ENCODE results near the gene RWDD2A.

Gene RWDD2A

GRCh38 chr6:83198486-83199172 is 5.5 kb downstream of the RWDD2A start:
- Histone ChIP-seq H3K9ac (ENCODE audit: low read depth in 1 of 2, low read length in 2 of 2) (no peak overlapping the region), H3K27me3 (ENCODE audit: control insufficient read depth in 1 of 2, insufficient read depth in 2 of 2, low read length in 2 of 2) (no peaks in the 10 kb centered on the region), H3K9me3 (ENCODE audit: control insufficient read depth in 1 of 2, low read length in 2 of 2) (no peaks in the 10 kb centered on the region), H3K4me1 (ENCODE audit: control insufficient read depth in 1 of 2, insufficient read depth in 2 of 2, low read length in 2 of 2) (peaks cover 4 to 6% of the 10 kb centered on the region in 2 donors), H3K4me3 (ENCODE audit: low read depth in 1 of 2, low read length in 2 of 2) (no peak overlapping the region), H3K27ac (ENCODE audit: low read depth, low read length) (no peak overlapping the region), H3K36me3 (ENCODE audit: control insufficient read depth in 1 of 2, insufficient read depth in 2 of 2, low read length in 2 of 2) (peaks cover 5% of the 10 kb centered on the region in 2 donors)

GRCh38 chr6:83199173-83199862 is 6.2 kb downstream of the RWDD2A start:
- H3K9ac ChIP-seq (ENCODE audit: low read depth in 1 of 2, low read length in 2 of 2) = no peak overlapping the region
- no peak overlapping the region for H3K27ac ChIP-seq (ENCODE audit: low read depth, low read length)
- H3K4me1 ChIP-seq (ENCODE audit: control insufficient read depth in 1 of 2, insufficient read depth in 2 of 2, low read length in 2 of 2) = peaks cover 2 to 3% of the 10 kb centered on the region in 2 donors
- H3K9me3 ChIP-seq (ENCODE audit: control insufficient read depth in 1 of 2, low read length in 2 of 2) = no peaks in the 10 kb centered on the region
- H3K36me3 ChIP-seq (ENCODE audit: control insufficient read depth in 1 of 2, insufficient read depth in 2 of 2, low read length in 2 of 2) = peaks cover 5% of the 10 kb centered on the region in 2 donors
- H3K4me3 ChIP-seq (ENCODE audit: low read depth in 1 of 2, low read length in 2 of 2) = no peak overlapping the region
- no peaks in the 10 kb centered on the region for H3K27me3 ChIP-seq (ENCODE audit: control insufficient read depth in 1 of 2, insufficient read depth in 2 of 2, low read length in 2 of 2)

DNA sequence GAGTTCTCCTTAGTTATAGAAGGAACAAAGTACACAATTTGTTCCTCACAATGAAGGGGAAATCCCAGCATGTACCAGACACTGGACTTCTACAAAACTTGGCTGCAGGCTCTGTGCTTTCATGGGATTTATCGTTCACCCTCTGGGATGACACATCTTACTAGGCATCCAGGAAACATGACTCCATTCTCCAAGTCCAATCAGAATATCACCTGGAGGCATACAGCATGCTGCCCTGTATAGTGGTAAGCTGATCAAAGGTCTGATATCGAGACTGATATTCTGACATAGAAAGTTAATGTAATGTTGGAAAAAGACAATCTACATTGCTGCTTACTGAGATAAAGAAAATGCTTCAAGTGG is 6.7 kb downstream of the RWDD2A start:
- peaks cover 5% of the 10 kb centered on the region in 2 donors for H3K36me3 ChIP-seq (ENCODE audit: control insufficient read depth in 1 of 2, insufficient read depth in 2 of 2, low read length in 2 of 2)
- no peak overlapping the region for H3K4me3 ChIP-seq (ENCODE audit: low read depth in 1 of 2, low read length in 2 of 2)
- H3K9ac ChIP-seq (ENCODE audit: low read depth in 1 of 2, low read length in 2 of 2) = no peak overlapping the region
- no peaks in the 10 kb centered on the region for H3K4me1 ChIP-seq (ENCODE audit: control insufficient read depth in 1 of 2, insufficient read depth in 2 of 2, low read length in 2 of 2)
- H3K9me3 ChIP-seq (ENCODE audit: control insufficient read depth in 1 of 2, low read length in 2 of 2) = no peaks in the 10 kb centered on the region
- H3K27ac ChIP-seq (ENCODE audit: low read depth, low read length) = no peak overlapping the region
- H3K27me3 ChIP-seq (ENCODE audit: control insufficient read depth in 1 of 2, insufficient read depth in 2 of 2, low read length in 2 of 2) = no peaks in the 10 kb centered on the region

DNA sequence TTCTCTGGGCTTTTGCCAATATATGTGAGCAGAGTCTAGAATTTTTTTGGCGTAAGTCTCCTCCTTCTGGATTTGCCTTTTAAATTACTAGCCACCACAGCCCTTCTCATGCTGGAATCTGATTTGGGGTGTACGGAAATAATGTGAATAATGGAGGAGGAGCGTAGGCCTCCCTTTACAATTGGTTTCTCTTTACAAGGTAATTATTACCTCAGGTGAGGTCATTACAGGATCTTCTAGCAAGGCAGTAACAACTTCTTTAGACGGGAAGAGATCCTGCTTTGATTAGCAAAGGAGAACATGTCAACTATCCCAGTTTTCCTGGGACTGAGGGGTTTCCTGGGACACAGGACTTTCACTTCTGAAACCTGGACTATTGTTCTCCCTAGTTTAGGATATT is 8.9 kb downstream of the RWDD2A start:
- Histone ChIP-seq H3K27me3 (ENCODE audit: control insufficient read depth in 1 of 2, insufficient read depth in 2 of 2, low read length in 2 of 2) (no peaks in the 10 kb centered on the region), H3K9ac (ENCODE audit: low read depth in 1 of 2, low read length in 2 of 2) (no peak overlapping the region), H3K36me3 (ENCODE audit: control insufficient read depth in 1 of 2, insufficient read depth in 2 of 2, low read length in 2 of 2) (peaks cover 0 to 5% of the 10 kb centered on the region in 2 donors), H3K4me1 (ENCODE audit: control insufficient read depth in 1 of 2, insufficient read depth in 2 of 2, low read length in 2 of 2) (no peaks in the 10 kb centered on the region), H3K9me3 (ENCODE audit: control insufficient read depth in 1 of 2, low read length in 2 of 2) (no peaks in the 10 kb centered on the region), H3K27ac (ENCODE audit: low read depth, low read length) (no peak overlapping the region), H3K4me3 (ENCODE audit: low read depth in 1 of 2, low read length in 2 of 2) (no peak overlapping the region)

GRCh38 chr6:83215131-83216047 is 22.2 kb downstream of the RWDD2A start:
- Histone ChIP-seq H3K4me1 (ENCODE audit: control insufficient read depth in 1 of 2, insufficient read depth in 2 of 2, low read length in 2 of 2) (no peaks in the 10 kb centered on the region), H3K27me3 (ENCODE audit: control insufficient read depth in 1 of 2, insufficient read depth in 2 of 2, low read length in 2 of 2) (no peaks in the 10 kb centered on the region), H3K9me3 (ENCODE audit: control insufficient read depth in 1 of 2, low read length in 2 of 2) (no peaks in the 10 kb centered on the region), H3K9ac (ENCODE audit: low read depth in 1 of 2, low read length in 2 of 2) (no peak overlapping the region), H3K27ac (ENCODE audit: low read depth, low read length) (no peak overlapping the region), H3K36me3 (ENCODE audit: control insufficient read depth in 1 of 2, insufficient read depth in 2 of 2, low read length in 2 of 2) (peaks cover 3 to 11% of the 10 kb centered on the region in 2 donors), H3K4me3 (ENCODE audit: low read depth in 1 of 2, low read length in 2 of 2) (no peak overlapping the region)

GRCh38 chr6:83216806-83217205 is 23.6 kb downstream of the RWDD2A start:
- H3K9ac ChIP-seq (ENCODE audit: low read depth in 1 of 2, low read length in 2 of 2) = no peak overlapping the region
- no peaks in the 10 kb centered on the region for H3K4me1 ChIP-seq (ENCODE audit: control insufficient read depth in 1 of 2, insufficient read depth in 2 of 2, low read length in 2 of 2)
- H3K36me3 ChIP-seq (ENCODE audit: control insufficient read depth in 1 of 2, insufficient read depth in 2 of 2, low read length in 2 of 2) = peaks cover 0 to 15% of the 10 kb centered on the region in 2 donors
- H3K27ac ChIP-seq (ENCODE audit: low read depth, low read length) = no peak overlapping the region
- H3K4me3 ChIP-seq (ENCODE audit: low read depth in 1 of 2, low read length in 2 of 2) = no peak overlapping the region
- H3K9me3 ChIP-seq (ENCODE audit: control insufficient read depth in 1 of 2, low read length in 2 of 2) = no peaks in the 10 kb centered on the region
- H3K27me3 ChIP-seq (ENCODE audit: control insufficient read depth in 1 of 2, insufficient read depth in 2 of 2, low read length in 2 of 2) = no peaks in the 10 kb centered on the region

DNA sequence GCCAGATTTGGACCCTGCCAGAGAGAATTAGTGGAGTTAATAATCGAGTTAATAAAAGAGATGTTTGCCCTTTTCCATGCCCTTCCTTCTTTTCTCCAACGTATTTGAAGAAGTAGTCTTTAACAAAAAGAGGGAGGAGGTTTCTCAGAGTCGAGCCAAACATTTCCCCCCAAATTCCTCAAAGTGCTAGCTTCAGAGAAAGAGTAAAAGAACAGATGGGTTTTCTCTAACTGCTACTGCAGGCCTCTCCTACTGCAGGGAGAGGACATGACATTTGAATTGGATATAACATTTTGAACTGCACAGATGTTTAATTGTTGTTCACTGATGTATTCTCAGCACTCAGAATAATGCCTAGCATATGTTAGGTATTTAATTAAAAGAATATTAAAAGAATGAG is 25.5 kb downstream of the RWDD2A start:
- Histone ChIP-seq H3K4me3 (ENCODE audit: low read depth in 1 of 2, low read length in 2 of 2) (no peak overlapping the region), H3K27ac (ENCODE audit: low read depth, low read length) (no peak overlapping the region), H3K9me3 (ENCODE audit: control insufficient read depth in 1 of 2, low read length in 2 of 2) (no peaks in the 10 kb centered on the region), H3K27me3 (ENCODE audit: control insufficient read depth in 1 of 2, insufficient read depth in 2 of 2, low read length in 2 of 2) (no peaks in the 10 kb centered on the region), H3K36me3 (ENCODE audit: control insufficient read depth in 1 of 2, insufficient read depth in 2 of 2, low read length in 2 of 2) (peaks cover 0 to 21% of the 10 kb centered on the region in 2 donors), H3K9ac (ENCODE audit: low read depth in 1 of 2, low read length in 2 of 2) (no peak overlapping the region), H3K4me1 (ENCODE audit: control insufficient read depth in 1 of 2, insufficient read depth in 2 of 2, low read length in 2 of 2) (no peaks in the 10 kb centered on the region)

DNA sequence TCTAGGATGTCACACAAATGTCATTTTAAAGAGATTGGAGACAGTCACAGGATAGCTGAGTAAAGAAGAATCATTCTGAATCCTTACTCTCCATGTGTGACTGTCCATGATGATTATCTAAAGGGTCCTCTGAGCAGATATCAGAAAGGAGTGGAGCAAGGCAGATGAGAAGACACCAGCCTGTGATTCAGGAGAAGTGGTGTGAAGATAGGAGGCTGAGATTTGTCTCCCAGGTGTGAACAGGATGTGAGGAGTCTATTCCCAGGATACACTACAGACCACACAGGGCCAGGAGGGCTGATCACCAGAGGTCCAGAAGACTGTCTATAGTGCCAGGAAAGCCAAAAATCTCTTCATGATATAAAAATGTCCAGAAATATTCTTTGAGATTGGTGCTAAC is 27.0 kb downstream of the RWDD2A start:
- Histone ChIP-seq H3K4me3 (ENCODE audit: low read depth in 1 of 2, low read length in 2 of 2) (no peak overlapping the region), H3K4me1 (ENCODE audit: control insufficient read depth in 1 of 2, insufficient read depth in 2 of 2, low read length in 2 of 2) (no peaks in the 10 kb centered on the region), H3K9ac (ENCODE audit: low read depth in 1 of 2, low read length in 2 of 2) (no peak overlapping the region), H3K27ac (ENCODE audit: low read depth, low read length) (no peak overlapping the region), H3K9me3 (ENCODE audit: control insufficient read depth in 1 of 2, low read length in 2 of 2) (no peaks in the 10 kb centered on the region), H3K27me3 (ENCODE audit: control insufficient read depth in 1 of 2, insufficient read depth in 2 of 2, low read length in 2 of 2) (no peaks in the 10 kb centered on the region), H3K36me3 (ENCODE audit: control insufficient read depth in 1 of 2, insufficient read depth in 2 of 2, low read length in 2 of 2) (peaks cover 0 to 21% of the 10 kb centered on the region in 2 donors)

DNA sequence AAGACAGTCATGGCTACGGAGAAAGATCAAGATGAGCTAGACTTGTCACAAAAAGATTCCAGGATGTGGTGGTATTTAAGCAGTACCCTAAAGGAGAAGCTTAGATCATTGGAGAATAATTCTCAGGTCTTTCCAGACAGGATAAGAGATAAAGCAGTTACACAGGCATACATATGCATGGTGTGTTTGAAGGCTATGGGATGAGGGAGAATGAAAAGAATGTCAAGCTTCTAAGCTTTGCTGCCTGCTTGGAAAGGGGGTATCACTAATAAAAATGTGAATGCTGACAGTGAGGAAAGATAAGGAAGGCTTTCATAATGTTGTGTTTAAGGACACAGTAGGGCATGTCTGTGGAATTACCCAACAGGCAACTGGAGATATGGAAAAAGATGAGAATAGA is 28.1 kb downstream of the RWDD2A start:
- H3K36me3 ChIP-seq (ENCODE audit: control insufficient read depth in 1 of 2, insufficient read depth in 2 of 2, low read length in 2 of 2) = peaks cover 0 to 21% of the 10 kb centered on the region in 2 donors

More for the DNA sequence above, 28.1 kb downstream of the RWDD2A start:
- no peaks in the 10 kb centered on the region for H3K27me3 ChIP-seq (ENCODE audit: control insufficient read depth in 1 of 2, insufficient read depth in 2 of 2, low read length in 2 of 2)
- H3K9ac ChIP-seq (ENCODE audit: low read depth in 1 of 2, low read length in 2 of 2) = no peak overlapping the region
- H3K27ac ChIP-seq (ENCODE audit: low read depth, low read length) = no peak overlapping the region
- no peaks in the 10 kb centered on the region for H3K4me1 ChIP-seq (ENCODE audit: control insufficient read depth in 1 of 2, insufficient read depth in 2 of 2, low read length in 2 of 2)
- H3K4me3 ChIP-seq (ENCODE audit: low read depth in 1 of 2, low read length in 2 of 2) = no peak overlapping the region
- no peaks in the 10 kb centered on the region for H3K9me3 ChIP-seq (ENCODE audit: control insufficient read depth in 1 of 2, low read length in 2 of 2)
